Neuronal stem cell (in vitro differentiated cells): ENCODE measurements around the gene BTBD10.
A peak's percentile ranks its signal among the peaks of the same experiment; 100 is the strongest.

Experiments used
- DNase-seq: peaks from one replicate; pipeline ENCODE4 v3.0.0-alpha.2; 2013; ENCODE audit warnings: low spot score
- H2AFZ ChIP-seq: one replicate; pipeline ENCODE4 v1.6.1; 2013; ENCODE audit warnings: mild to moderate bottlenecking, low read length, inconsistent platforms
- H2AK5ac ChIP-seq: 2 replicates; pipeline ENCODE4 v1.6.1; 2013; ENCODE audit warnings: low read depth, mild to moderate bottlenecking, inconsistent platforms, low read length, moderate library complexity, mixed read lengths
- H2BK120ac ChIP-seq: 2 replicates; pipeline ENCODE4 v1.6.1; 2013; ENCODE audit warnings: low read depth, mild to moderate bottlenecking, inconsistent platforms, low read length, moderate library complexity, mixed read lengths
- H2BK12ac ChIP-seq: one replicate; pipeline ENCODE4 v1.6.1; 2013; ENCODE audit warnings: low read length, inconsistent platforms
- H2BK15ac ChIP-seq: 2 replicates; pipeline ENCODE4 v1.6.1; 2013; ENCODE audit warnings: mild to moderate bottlenecking, low read length, inconsistent platforms, mixed read lengths
- H2BK5ac ChIP-seq: one replicate; pipeline ENCODE4 v1.6.1; 2013; ENCODE audit warnings: inconsistent platforms, mild to moderate bottlenecking, low read length, moderate library complexity
- H3K14ac ChIP-seq: one replicate; pipeline ENCODE4 v1.6.1; 2013; ENCODE audit warnings: low read length, inconsistent platforms
- H3K18ac ChIP-seq: 2 replicates; pipeline ENCODE4 v1.6.1; 2013; ENCODE audit warnings: low read length, inconsistent platforms
- H3K23ac ChIP-seq: 2 replicates; pipeline ENCODE4 v1.6.1; 2013; ENCODE audit warnings: low read depth, mild to moderate bottlenecking, mixed read lengths, low read length, inconsistent platforms; ENCODE audit not compliant: poor library complexity
- H3K27ac ChIP-seq: replicated peaks from 3 replicates; pipeline ENCODE4 v1.5.1; 2013; ENCODE audit warnings: low read length, inconsistent platforms
- H3K27me3 ChIP-seq, 3 experiments: 2 replicates each; pipeline ENCODE4 v1.6.1; 2013; ENCODE audit warnings: low read length in 3 of 3, mild to moderate bottlenecking in 2 of 3, inconsistent platforms in 1 of 3, low read depth in 1 of 3, mixed read lengths in 1 of 3, moderate library complexity in 1 of 3; ENCODE audit not compliant: control insufficient read depth in 3 of 3, insufficient read depth in 3 of 3
- H3K36me3 ChIP-seq, 2 donors: replicated peaks in 1 of 2; 2 replicates each; pipeline ENCODE4 v1.6.1; 2013; ENCODE audit warnings: low read length in 2 of 2; ENCODE audit not compliant: control insufficient read depth in 2 of 2, insufficient read depth in 2 of 2
- H3K4ac ChIP-seq: 2 replicates; pipeline ENCODE4 v1.6.1; 2013; ENCODE audit warnings: inconsistent platforms, mild to moderate bottlenecking, low read length, moderate library complexity
- H3K4me1 ChIP-seq, 2 donors: 1 replicate in 1 of 2; 2 replicates in 1 of 2; pipeline ENCODE4 v1.6.1; 2013; ENCODE audit warnings: low read length in 2 of 2, low read depth in 1 of 2; ENCODE audit not compliant: control insufficient read depth in 2 of 2, insufficient read depth in 1 of 2
- H3K4me2 ChIP-seq: one replicate; pipeline ENCODE4 v1.6.1; 2013; ENCODE audit warnings: mild to moderate bottlenecking, low read length, inconsistent platforms; ENCODE audit not compliant: insufficient read depth, poor library complexity, severe bottlenecking
- H3K4me3 ChIP-seq, 2 donors: 2 replicates each; pipeline ENCODE4 v1.5.1; 2013; ENCODE audit warnings: low read length in 2 of 2, mild to moderate bottlenecking in 2 of 2, inconsistent platforms in 1 of 2, moderate library complexity in 1 of 2
- H3K79me1 ChIP-seq: one replicate; pipeline ENCODE4 v1.6.1; 2013; ENCODE audit warnings: low read depth, mild to moderate bottlenecking, inconsistent platforms, low read length, moderate library complexity
- H3K9ac ChIP-seq: one replicate; pipeline ENCODE4 v1.6.1; 2013; ENCODE audit warnings: mild to moderate bottlenecking, low read depth, low read length, inconsistent platforms; ENCODE audit not compliant: poor library complexity
- H3K9me3 ChIP-seq, 2 donors: replicated peaks in 1 of 2; 2 replicates each; pipeline versions ENCODE3 to v1.6.1; 2013; ENCODE audit warnings: low read length in 2 of 2, mild to moderate bottlenecking in 2 of 2, inconsistent platforms in 1 of 2, low read depth in 1 of 2, mixed read lengths in 1 of 2, moderate library complexity in 1 of 2; ENCODE audit not compliant: control insufficient read depth in 2 of 2, insufficient read depth in 1 of 2
- H4K8ac ChIP-seq: one replicate; pipeline ENCODE4 v1.6.1; 2013; ENCODE audit warnings: low read depth, mild to moderate bottlenecking, inconsistent platforms, low read length, moderate library complexity
- H4K91ac ChIP-seq: one replicate; pipeline ENCODE4 v1.6.1; 2013; ENCODE audit warnings: low read length, low read depth, mild to moderate bottlenecking, inconsistent platforms; ENCODE audit not compliant: poor library complexity
- WGBS, 2 donors: extraction: QIAGEN DNeasy Blood & Tissue Kit; methylation state at CpG; one replicate each; pipeline ENCODE4 v1.1.7; 2013; ENCODE audit warnings: missing lambda C conversion rate in 2 of 2, mixed read lengths in 1 of 2; ENCODE audit not compliant: insufficient read length in 2 of 2, insufficient replicate concordance in 1 of 2; ENCODE audit errors: extremely low coverage in 2 of 2; 5-methylcytosine and 5-hydroxymethylcytosine counted together

BTBD10 gene

DNA sequence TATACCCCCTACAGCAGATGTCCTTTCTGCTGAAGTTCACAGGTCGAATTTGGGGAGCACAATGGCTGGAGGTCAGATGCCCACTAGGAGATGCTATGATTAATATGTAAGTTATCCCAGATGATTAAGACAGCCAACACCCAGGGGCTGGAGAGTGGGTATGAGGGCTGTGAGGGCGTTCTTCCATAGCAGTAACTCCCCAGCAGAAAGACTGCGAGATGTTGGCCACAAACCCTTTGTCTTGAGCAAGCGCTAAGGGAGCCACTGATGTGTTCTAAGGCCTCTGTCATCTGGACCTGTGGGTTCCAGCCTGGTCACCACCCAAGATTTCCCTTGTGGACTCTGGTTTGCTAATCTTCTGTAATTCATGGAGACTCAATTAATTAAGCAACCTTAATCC lies 107.8 kb downstream of the BTBD10 start:
- Histone ChIP-seq H2BK15ac (no peak overlapping the region), H3K36me3 (peaks cover 0 to 2% of the 10 kb centered on the region in 2 donors), H3K4ac (no peak overlapping the region), H2AK5ac (peak overlapping the region; percentile 16), H2AFZ (no peak overlapping the region), H4K91ac (no peak overlapping the region), H3K27ac (no peak overlapping the region), H3K27me3 (no peaks in the 10 kb centered on the region), H3K18ac (no peak overlapping the region), H3K4me1 (peaks cover 3 to 6% of the 10 kb centered on the region in 2 donors), H3K9me3 (no peaks in the 10 kb centered on the region), H2BK12ac (no peak overlapping the region), H2BK120ac (no peak overlapping the region), H3K23ac (no peak overlapping the region), H3K14ac (no peak overlapping the region), H4K8ac (no peak overlapping the region), H3K79me1 (no peaks in the 10 kb centered on the region), H2BK5ac (no peak overlapping the region), H3K4me2 (no peak overlapping the region), H3K9ac (no peak overlapping the region), H3K4me3 (no peak overlapping the region)
- no CpG with 5 or more reads among the region's 4 CpGs for WGBS, 2 donors
- DNase-seq = no peak

DNA sequence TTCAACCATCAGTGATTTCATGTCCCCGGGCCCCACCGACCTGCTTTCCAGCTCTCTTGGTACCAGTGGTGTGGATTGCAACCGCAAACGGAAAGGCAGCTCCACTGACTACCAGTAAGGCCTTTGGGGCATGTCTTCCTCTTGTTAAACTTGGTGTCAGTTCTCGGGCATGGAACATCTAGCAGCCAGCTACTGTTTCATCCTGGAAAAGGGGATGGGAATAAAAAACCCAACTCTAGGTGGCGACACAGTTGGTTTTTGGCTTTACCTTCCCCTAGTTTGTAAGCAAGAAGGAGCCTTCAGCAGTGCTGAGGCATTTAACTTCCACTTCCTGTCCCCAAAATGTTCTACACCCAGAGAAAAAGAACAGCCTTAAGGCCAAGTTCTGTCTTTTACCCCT lies 108.7 kb downstream of the BTBD10 start:
- peak overlapping the region; percentile 39 for H2BK120ac ChIP-seq

DNA sequence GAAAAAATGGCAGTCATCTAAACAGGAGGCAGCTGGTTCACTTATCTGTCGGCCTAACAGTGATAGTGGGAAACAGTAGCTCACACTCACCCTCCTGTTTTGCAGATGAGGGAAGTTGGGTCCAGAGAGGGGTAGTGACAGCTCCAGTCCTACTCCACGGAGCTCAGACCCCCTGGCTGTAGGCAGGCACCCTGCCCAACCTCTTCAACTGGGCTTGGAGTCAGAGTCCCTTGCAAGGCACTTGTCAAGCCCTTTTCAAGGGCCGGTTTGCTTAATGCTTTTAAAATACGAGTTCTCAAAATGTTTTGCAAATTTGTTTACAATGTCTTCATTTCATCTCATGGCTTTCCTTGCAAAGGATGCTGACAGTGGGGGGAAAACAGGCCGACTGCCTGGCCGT lies 110.3 kb downstream of the BTBD10 start:
- H2BK120ac ChIP-seq = no peak overlapping the region
- no peak overlapping the region for H3K23ac ChIP-seq
- no peak overlapping the region for H3K14ac ChIP-seq
- H2BK5ac ChIP-seq = no peak overlapping the region
- peaks cover 0 to 6% of the 10 kb centered on the region in 2 donors for H3K4me1 ChIP-seq
- no peak overlapping the region for H3K9ac ChIP-seq
- H2BK12ac ChIP-seq = no peak overlapping the region
- no peak overlapping the region for H3K27ac ChIP-seq
- H3K36me3 ChIP-seq = peaks cover 0 to 2% of the 10 kb centered on the region in 2 donors
- H2BK15ac ChIP-seq = no peak overlapping the region
- no peak overlapping the region for H3K4me2 ChIP-seq
- H4K8ac ChIP-seq = no peak overlapping the region
- no peaks in the 10 kb centered on the region for H3K27me3 ChIP-seq
- DNase-seq = no peak
- no CpG with 5 or more reads among the region's 6 CpGs for WGBS, 2 donors
- H2AK5ac ChIP-seq = no peak overlapping the region
- no peak overlapping the region for H3K18ac ChIP-seq
- H2AFZ ChIP-seq = no peak overlapping the region
- no peak overlapping the region for H4K91ac ChIP-seq
- H3K4ac ChIP-seq = no peak overlapping the region
- H3K4me3 ChIP-seq = no peak overlapping the region
- H3K9me3 ChIP-seq = no peaks in the 10 kb centered on the region
- no peaks in the 10 kb centered on the region for H3K79me1 ChIP-seq

More for the DNA sequence above, 108.7 kb downstream of the BTBD10 start:
- H2AFZ ChIP-seq = no peak overlapping the region
- H3K14ac ChIP-seq = no peak overlapping the region
- H3K79me1 ChIP-seq = no peaks in the 10 kb centered on the region
- H3K4me2 ChIP-seq = no peak overlapping the region
- H2BK15ac ChIP-seq = no peak overlapping the region
- DNase-seq = no peak
- no peak overlapping the region for H2AK5ac ChIP-seq
- H3K9ac ChIP-seq = no peak overlapping the region
- no CpG with 5 or more reads among the region's 6 CpGs for whole genome bisulfite sequencing, 2 donors
- no peak overlapping the region for H2BK12ac ChIP-seq
- no peak overlapping the region for H3K4ac ChIP-seq
- no peaks in the 10 kb centered on the region for H3K9me3 ChIP-seq
- no peak overlapping the region for H3K27ac ChIP-seq
- H4K91ac ChIP-seq = no peak overlapping the region
- H3K4me3 ChIP-seq = no peak overlapping the region
- peaks cover 0 to 3% of the 10 kb centered on the region in 2 donors for H3K4me1 ChIP-seq
- peaks cover 0 to 2% of the 10 kb centered on the region in 2 donors for H3K36me3 ChIP-seq
- H2BK5ac ChIP-seq = no peak overlapping the region
- H4K8ac ChIP-seq = no peak overlapping the region
- no peaks in the 10 kb centered on the region for H3K27me3 ChIP-seq
- H3K23ac ChIP-seq = no peak overlapping the region
- H3K18ac ChIP-seq = no peak overlapping the region

DNA sequence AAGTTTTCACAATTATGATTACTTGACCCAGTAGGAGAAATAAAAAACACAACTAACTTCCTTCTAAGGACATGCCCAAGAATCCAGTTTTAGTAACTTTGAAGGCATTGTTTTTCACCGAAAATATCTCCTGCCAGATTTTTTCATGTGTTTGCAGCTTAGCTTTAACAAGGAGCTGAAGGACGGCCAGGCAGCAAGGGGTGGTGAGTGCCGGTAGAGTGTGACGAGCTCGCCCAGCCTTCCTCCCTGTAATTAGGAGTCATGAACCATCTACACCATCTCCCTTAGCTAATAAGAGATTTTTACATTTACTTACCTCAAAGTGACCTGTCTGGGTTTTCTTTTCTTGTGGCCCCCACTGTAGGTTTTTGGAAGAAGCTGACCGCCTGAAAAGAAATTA lies 113.4 kb downstream of the BTBD10 start:
- no CpG with 5 or more reads among the region's 6 CpGs for WGBS, 2 donors

More for the DNA sequence above, 113.4 kb downstream of the BTBD10 start:
- no peak overlapping the region for H3K18ac ChIP-seq
- no peak overlapping the region for H3K4me3 ChIP-seq
- no peak for DNase-seq
- H3K27me3 ChIP-seq = no peaks in the 10 kb centered on the region
- no peaks in the 10 kb centered on the region for H3K36me3 ChIP-seq
- H2BK15ac ChIP-seq = no peak overlapping the region
- H3K79me1 ChIP-seq = no peaks in the 10 kb centered on the region
- H3K4me2 ChIP-seq = no peak overlapping the region
- no peak overlapping the region for H3K14ac ChIP-seq
- H4K91ac ChIP-seq = no peak overlapping the region
- no peak overlapping the region for H2BK120ac ChIP-seq
- no peak overlapping the region for H4K8ac ChIP-seq
- no peak overlapping the region for H2AFZ ChIP-seq
- no peaks in the 10 kb centered on the region for H3K9me3 ChIP-seq
- H2BK5ac ChIP-seq = no peak overlapping the region
- no peak overlapping the region for H2BK12ac ChIP-seq
- H3K4ac ChIP-seq = no peak overlapping the region
- H2AK5ac ChIP-seq = no peak overlapping the region
- no peak overlapping the region for H3K9ac ChIP-seq
- peaks cover 0 to 6% of the 10 kb centered on the region in 2 donors for H3K4me1 ChIP-seq
- no peak overlapping the region for H3K23ac ChIP-seq
- no peak overlapping the region for H3K27ac ChIP-seq
